K562 (cell line): ENCODE measurements around the gene BIRC5. TPM values are rescaled to one million over a fixed set of nuclear protein-coding genes. Genes with fewer than 3 reads are reported as not detected.

Experiments
- CHD4 ChIP-seq: fragments of 200-600 bp; sonication (generic); IDR thresholded peaks from 3 replicates; pipeline ENCODE4 v1.6.1; 2012; ENCODE audit warnings: low read depth, mild to moderate bottlenecking, mixed read lengths, low read length, inconsistent platforms; ENCODE audit not compliant: insufficient read depth, insufficient replicate concordance, poor library complexity, severe bottlenecking
- DMBX1 ChIP-seq: fragments of 250-450 bp; sonication (Bioruptor Pico); IDR thresholded peaks from 2 replicates; pipeline ENCODE4 v1.8.0; 2022; ENCODE audit warnings: inconsistent platforms, mild to moderate bottlenecking, moderate library complexity, borderline replicate concordance
- EGR1 ChIP-seq: fragments of 450-650 bp; conservative IDR thresholded peaks from 2 replicates; pipeline ENCODE4 v1.6.1; 2017; ENCODE audit warnings: mild to moderate bottlenecking
- ELF4 ChIP-seq: fragments of 450-650 bp; formaldehyde crosslinking; IDR thresholded peaks from 2 replicates; pipeline ENCODE4 v1.4.0; 2022; ENCODE audit warnings: missing genetic modification characterization
- ESRRA ChIP-seq: fragments of 450-650 bp; IDR thresholded peaks from 2 replicates; pipeline ENCODE4 v1.6.1; 2014; ENCODE audit warnings: low read depth, mild to moderate bottlenecking, moderate library complexity, borderline replicate concordance
- HDAC2 ChIP-seq: fragments of 450-650 bp; IDR thresholded peaks from 2 replicates; pipeline ENCODE4 v1.6.1; 2016; ENCODE audit warnings: mild to moderate bottlenecking
- NFYB ChIP-seq: IDR thresholded peaks from 2 replicates; pipeline ENCODE4 v1.6.1; 2011; ENCODE audit warnings: mild to moderate bottlenecking, moderate library complexity; ENCODE audit not compliant: insufficient read length; ENCODE audit errors: extremely low read depth
- NR2C2 ChIP-seq, 2 experiments: fragments of 200-800 bp in 1 of 2; sonication (Bioruptor generic) in 1 of 2; sonication (generic) in 1 of 2; formaldehyde crosslinking in 1 of 2; IDR thresholded peaks; 2 replicates each; pipeline versions ENCODE4 v1.6.1 to v1.8.0; 2016 to 2022; ENCODE audit warnings: mild to moderate bottlenecking in 1 of 2, missing compliant biosample characterization in 1 of 2, missing genetic modification characterization in 1 of 2, missing genetic modification reagents in 1 of 2
- NRF1 ChIP-seq, 2 experiments: fragments of 450-650 bp; IDR thresholded peaks in 1 of 2; conservative IDR thresholded peaks in 1 of 2; 2 replicates each; pipeline ENCODE4 v1.6.1; 2014; ENCODE audit warnings: mild to moderate bottlenecking in 2 of 2
- ZC3H8 ChIP-seq: fragments of 450-650 bp; IDR thresholded peaks from 2 replicates; pipeline ENCODE4 v1.6.1; 2017
- ZFP36 ChIP-seq: fragments of 150-350 bp; IDR thresholded peaks from 2 replicates; pipeline ENCODE4 v1.6.1; 2018; ENCODE audit warnings: low read length, low read depth; ENCODE audit not compliant: partially characterized antibody
- ZFPM2 ChIP-seq: fragments of 250-450 bp; sonication (Bioruptor Pico); IDR thresholded peaks from 2 replicates; pipeline ENCODE4 v1.5.1; 2022; ENCODE audit warnings: mild to moderate bottlenecking
- ZNF12 ChIP-seq: sonication (generic); formaldehyde crosslinking; IDR thresholded peaks from 2 replicates; pipeline ENCODE4 v1.4.0; 2020; ENCODE audit warnings: mild to moderate bottlenecking, missing genetic modification reagents
- ZNF175 ChIP-seq: fragments of 200-800 bp; sonication (Bioruptor generic); IDR thresholded peaks from 2 replicates; pipeline ENCODE4 v1.6.1; 2016; ENCODE audit warnings: low read depth, mild to moderate bottlenecking, missing genetic modification characterization, missing compliant biosample characterization
- ZNF24 ChIP-seq: fragments of 450-650 bp; IDR thresholded peaks from 2 replicates; pipeline ENCODE4 v1.6.1; 2016
- polyA plus RNA-seq, 8 experiments: library from polyadenylated mRNA; depleted of rRNA in 4 of 8; stranded (reverse) in 5 of 8; unstranded in 3 of 8; fragments of >200 nt; fragmentation: Nextera tagmentation in 2 of 8; fragmentation: Illumina TruSeq in 1 of 8; extraction: Ambion mirVana in 2 of 8; extraction: Trizol in 1 of 8; gene quantifications; 2 replicates each; pipeline versions ENCODE4 v1.2.1 to v1.2.3, GENCODE V29; 2011 to 2014; ENCODE audit warnings: inconsistent platforms in 1 of 8, missing spikeins in 1 of 8
- total RNA-seq, 7 experiments: library from RNA; depleted of rRNA in 6 of 7; stranded (reverse); fragments of >200 nt in 6 of 7; fragmentation: Illumina TruSeq in 2 of 7; extraction: Trizol in 2 of 7; gene quantifications; 2 replicates each; pipeline versions ENCODE4 v1.2.1 to v1.2.3, GENCODE V29; 2011 to 2021; ENCODE audit warnings: low replicate concordance in 1 of 7
- TF ChIP-seq, protein P1 (sequence below): fragments of 450-650 bp; IDR thresholded peaks from 2 replicates; pipeline ENCODE4 v1.6.1; 2016; ENCODE audit warnings: borderline replicate concordance
- TF ChIP-seq, protein P2 (sequence below): IDR thresholded peaks from 2 replicates; pipeline ENCODE4 v1.6.1; 2011; ENCODE audit warnings: borderline replicate concordance, low read depth, mild to moderate bottlenecking, moderate library complexity, low read length; ENCODE audit not compliant: insufficient read depth, poor library complexity, severe bottlenecking
- TF ChIP-seq, protein P3 (sequence below): fragments of 450-650 bp; formaldehyde crosslinking; IDR thresholded peaks from 2 replicates; pipeline ENCODE4 v1.4.0; 2020; ENCODE audit warnings: mild to moderate bottlenecking
- TF ChIP-seq, protein P4 (sequence below): sonication (generic); formaldehyde crosslinking; IDR thresholded peaks from 2 replicates; pipeline ENCODE4 v1.8.0; 2022; ENCODE audit warnings: missing genetic modification reagents, mild to moderate bottlenecking, borderline replicate concordance
- TF ChIP-seq, protein P5 (sequence below): fragments of 200-800 bp; sonication (Bioruptor generic); IDR thresholded peaks from 2 replicates; pipeline ENCODE4 v1.6.1; 2017; ENCODE audit warnings: missing genetic modification characterization, missing compliant biosample characterization

The BIRC5 gene
- total and polyA plus RNA-seq, 9 of the 15 experiments (the other 6 are each of a cell fraction or from before 2014, with no cell fraction given): 64.4 to 140 (median 101) TPM

DNA sequence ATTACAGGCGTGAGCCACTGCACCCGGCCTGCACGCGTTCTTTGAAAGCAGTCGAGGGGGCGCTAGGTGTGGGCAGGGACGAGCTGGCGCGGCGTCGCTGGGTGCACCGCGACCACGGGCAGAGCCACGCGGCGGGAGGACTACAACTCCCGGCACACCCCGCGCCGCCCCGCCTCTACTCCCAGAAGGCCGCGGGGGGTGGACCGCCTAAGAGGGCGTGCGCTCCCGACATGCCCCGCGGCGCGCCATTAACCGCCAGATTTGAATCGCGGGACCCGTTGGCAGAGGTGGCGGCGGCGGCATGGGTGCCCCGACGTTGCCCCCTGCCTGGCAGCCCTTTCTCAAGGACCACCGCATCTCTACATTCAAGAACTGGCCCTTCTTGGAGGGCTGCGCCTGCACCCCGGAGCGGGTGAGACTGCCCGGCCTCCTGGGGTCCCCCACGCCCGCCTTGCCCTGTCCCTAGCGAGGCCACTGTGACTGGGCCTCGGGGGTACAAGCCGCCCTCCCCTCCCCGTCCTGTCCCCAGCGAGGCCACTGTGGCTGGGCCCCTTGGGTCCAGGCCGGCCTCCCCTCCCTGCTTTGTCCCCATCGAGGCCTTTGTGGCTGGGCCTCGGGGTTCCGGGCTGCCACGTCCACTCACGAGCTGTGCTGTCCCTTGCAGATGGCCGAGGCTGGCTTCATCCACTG lies at the start of gene BIRC5 (continued):
- TF ChIP-seq NRF1 (conservative IDR thresholded peaks at IDR 0.05 in 1 of 2, IDR thresholded peaks at IDR 0.05 in 1 of 2): peak; percentile 65 to 74
- peak; percentile 67 for TF ChIP-seq ESRRA
- TF ChIP-seq, protein P1, sequence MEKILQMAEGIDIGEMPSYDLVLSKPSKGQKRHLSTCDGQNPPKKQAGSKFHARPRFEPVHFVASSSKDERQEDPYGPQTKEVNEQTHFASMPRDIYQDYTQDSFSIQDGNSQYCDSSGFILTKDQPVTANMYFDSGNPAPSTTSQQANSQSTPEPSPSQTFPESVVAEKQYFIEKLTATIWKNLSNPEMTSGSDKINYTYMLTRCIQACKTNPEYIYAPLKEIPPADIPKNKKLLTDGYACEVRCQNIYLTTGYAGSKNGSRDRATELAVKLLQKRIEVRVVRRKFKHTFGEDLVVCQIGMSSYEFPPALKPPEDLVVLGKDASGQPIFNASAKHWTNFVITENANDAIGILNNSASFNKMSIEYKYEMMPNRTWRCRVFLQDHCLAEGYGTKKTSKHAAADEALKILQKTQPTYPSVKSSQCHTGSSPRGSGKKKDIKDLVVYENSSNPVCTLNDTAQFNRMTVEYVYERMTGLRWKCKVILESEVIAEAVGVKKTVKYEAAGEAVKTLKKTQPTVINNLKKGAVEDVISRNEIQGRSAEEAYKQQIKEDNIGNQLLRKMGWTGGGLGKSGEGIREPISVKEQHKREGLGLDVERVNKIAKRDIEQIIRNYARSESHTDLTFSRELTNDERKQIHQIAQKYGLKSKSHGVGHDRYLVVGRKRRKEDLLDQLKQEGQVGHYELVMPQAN: peak; percentile 97; the same call in 1 of the 2 replicates
- no peak for TF ChIP-seq ZFPM2 (CRISPR knock-in tag)
- no peak for TF ChIP-seq CHD4
- no peak for TF ChIP-seq ELF4 (CRISPR knock-in tag)
- TF ChIP-seq HDAC2: peak; percentile 75; the same call in 1 of the 2 replicates
- no peak for TF ChIP-seq ZNF24
- no peak for TF ChIP-seq NR2C2 (CRISPR knock-in tag; IDR thresholded peaks at IDR 0.05)
- peak; percentile 37; the same call in 1 of the 2 replicates for TF ChIP-seq NR2C2 (tag; IDR thresholded peaks at IDR 0.05)
- TF ChIP-seq, protein P2, sequence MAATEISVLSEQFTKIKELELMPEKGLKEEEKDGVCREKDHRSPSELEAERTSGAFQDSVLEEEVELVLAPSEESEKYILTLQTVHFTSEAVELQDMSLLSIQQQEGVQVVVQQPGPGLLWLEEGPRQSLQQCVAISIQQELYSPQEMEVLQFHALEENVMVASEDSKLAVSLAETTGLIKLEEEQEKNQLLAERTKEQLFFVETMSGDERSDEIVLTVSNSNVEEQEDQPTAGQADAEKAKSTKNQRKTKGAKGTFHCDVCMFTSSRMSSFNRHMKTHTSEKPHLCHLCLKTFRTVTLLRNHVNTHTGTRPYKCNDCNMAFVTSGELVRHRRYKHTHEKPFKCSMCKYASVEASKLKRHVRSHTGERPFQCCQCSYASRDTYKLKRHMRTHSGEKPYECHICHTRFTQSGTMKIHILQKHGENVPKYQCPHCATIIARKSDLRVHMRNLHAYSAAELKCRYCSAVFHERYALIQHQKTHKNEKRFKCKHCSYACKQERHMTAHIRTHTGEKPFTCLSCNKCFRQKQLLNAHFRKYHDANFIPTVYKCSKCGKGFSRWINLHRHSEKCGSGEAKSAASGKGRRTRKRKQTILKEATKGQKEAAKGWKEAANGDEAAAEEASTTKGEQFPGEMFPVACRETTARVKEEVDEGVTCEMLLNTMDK: no peak
- no peak; the same call in 1 of the 2 replicates for TF ChIP-seq ZNF175
- TF ChIP-seq ZNF12 (CRISPR knock-in tag): no peak; the same call in 1 of the 2 replicates
- no peak for TF ChIP-seq ZC3H8
- TF ChIP-seq ZFP36: no peak
- no peak for TF ChIP-seq NFYB
- TF ChIP-seq, protein P3, sequence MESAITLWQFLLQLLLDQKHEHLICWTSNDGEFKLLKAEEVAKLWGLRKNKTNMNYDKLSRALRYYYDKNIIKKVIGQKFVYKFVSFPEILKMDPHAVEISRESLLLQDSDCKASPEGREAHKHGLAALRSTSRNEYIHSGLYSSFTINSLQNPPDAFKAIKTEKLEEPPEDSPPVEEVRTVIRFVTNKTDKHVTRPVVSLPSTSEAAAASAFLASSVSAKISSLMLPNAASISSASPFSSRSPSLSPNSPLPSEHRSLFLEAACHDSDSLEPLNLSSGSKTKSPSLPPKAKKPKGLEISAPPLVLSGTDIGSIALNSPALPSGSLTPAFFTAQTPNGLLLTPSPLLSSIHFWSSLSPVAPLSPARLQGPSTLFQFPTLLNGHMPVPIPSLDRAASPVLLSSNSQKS (CRISPR knock-in tag): no peak
- no peak for TF ChIP-seq DMBX1 (CRISPR knock-in tag)
- TF ChIP-seq, protein P4, sequence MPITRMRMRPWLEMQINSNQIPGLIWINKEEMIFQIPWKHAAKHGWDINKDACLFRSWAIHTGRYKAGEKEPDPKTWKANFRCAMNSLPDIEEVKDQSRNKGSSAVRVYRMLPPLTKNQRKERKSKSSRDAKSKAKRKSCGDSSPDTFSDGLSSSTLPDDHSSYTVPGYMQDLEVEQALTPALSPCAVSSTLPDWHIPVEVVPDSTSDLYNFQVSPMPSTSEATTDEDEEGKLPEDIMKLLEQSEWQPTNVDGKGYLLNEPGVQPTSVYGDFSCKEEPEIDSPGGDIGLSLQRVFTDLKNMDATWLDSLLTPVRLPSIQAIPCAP (CRISPR knock-in tag): no peak
- TF ChIP-seq EGR1: peak; percentile 55; the same call in 1 of the 2 replicates
- TF ChIP-seq, protein P5, sequence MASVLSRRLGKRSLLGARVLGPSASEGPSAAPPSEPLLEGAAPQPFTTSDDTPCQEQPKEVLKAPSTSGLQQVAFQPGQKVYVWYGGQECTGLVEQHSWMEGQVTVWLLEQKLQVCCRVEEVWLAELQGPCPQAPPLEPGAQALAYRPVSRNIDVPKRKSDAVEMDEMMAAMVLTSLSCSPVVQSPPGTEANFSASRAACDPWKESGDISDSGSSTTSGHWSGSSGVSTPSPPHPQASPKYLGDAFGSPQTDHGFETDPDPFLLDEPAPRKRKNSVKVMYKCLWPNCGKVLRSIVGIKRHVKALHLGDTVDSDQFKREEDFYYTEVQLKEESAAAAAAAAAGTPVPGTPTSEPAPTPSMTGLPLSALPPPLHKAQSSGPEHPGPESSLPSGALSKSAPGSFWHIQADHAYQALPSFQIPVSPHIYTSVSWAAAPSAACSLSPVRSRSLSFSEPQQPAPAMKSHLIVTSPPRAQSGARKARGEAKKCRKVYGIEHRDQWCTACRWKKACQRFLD (CRISPR knock-in tag): peak; percentile 87
